ENCODE measurements around the gene SLC2A9. TPM values are rescaled to one million over a fixed set of nuclear protein-coding genes. Genes with fewer than 3 reads are reported as not detected.

The SLC2A9 gene
- total RNA-seq, 1 donor from 2014 or later = 4.8 TPM

- Mint-ChIP-seq H3K27me3 (ENCODE audit: low read depth) (peaks cover 35% of the 10 kb centered on the region), H3K36me3 (no peaks in the 10 kb centered on the region)
- no peak for TF ChIP-seq CTCF (IDR thresholded peaks at IDR 0.05; ENCODE audit: unreplicated experiment)
Measured at GRCh38 chr4:9899306-9900055, 121.8 kb downstream of the SLC2A9 start.

GRCh38 chr4:9898596-9899305 lies 122.5 kb downstream of the SLC2A9 start:
- Mint-ChIP-seq H3K27ac (no peak overlapping the region), H3K27me3 (ENCODE audit: low read depth) (peaks cover 40% of the 10 kb centered on the region), H3K4me1 (peaks cover 2% of the 10 kb centered on the region), H3K36me3 (no peaks in the 10 kb centered on the region), H3K9me3 (no peaks in the 10 kb centered on the region), H3K4me3 (no peak overlapping the region)
- TF ChIP-seq CTCF (IDR thresholded peaks at IDR 0.05; ENCODE audit: unreplicated experiment) = no peak
- DNase-seq (ENCODE audit: low spot score in 2 of 2, unreplicated experiment in 2 of 2) = peak in 1 of 2 experiments; percentile 41

More at GRCh38 chr4:9899306-9900055, 121.8 kb downstream of the SLC2A9 start:
- Mint-ChIP-seq H3K4me1 (peaks cover 2% of the 10 kb centered on the region), H3K9me3 (no peaks in the 10 kb centered on the region), H3K4me3 (no peak overlapping the region), H3K27ac (no peak overlapping the region)
- no peak for DNase-seq (ENCODE audit: low spot score in 2 of 2, unreplicated experiment in 2 of 2)

GRCh38 chr4:9895333-9895705 lies 126.0 kb downstream of the SLC2A9 start:
- H3K4me1 Mint-ChIP-seq = peaks cover 2% of the 10 kb centered on the region
- no peaks in the 10 kb centered on the region for H3K36me3 Mint-ChIP-seq
- H3K9me3 Mint-ChIP-seq = no peaks in the 10 kb centered on the region
- no peak for DNase-seq (ENCODE audit: low spot score in 2 of 2, unreplicated experiment in 2 of 2)
- H3K4me3 Mint-ChIP-seq = no peak overlapping the region
- H3K27me3 Mint-ChIP-seq (ENCODE audit: low read depth) = peaks cover 59% of the 10 kb centered on the region
- H3K27ac Mint-ChIP-seq = no peak overlapping the region
- no peak for TF ChIP-seq CTCF (IDR thresholded peaks at IDR 0.05; ENCODE audit: unreplicated experiment)

- Mint-ChIP-seq H3K27me3 (ENCODE audit: low read depth) (peaks cover 56% of the 10 kb centered on the region), H3K4me3 (no peak overlapping the region), H3K4me1 (peaks cover 2% of the 10 kb centered on the region), H3K9me3 (no peaks in the 10 kb centered on the region), H3K36me3 (no peaks in the 10 kb centered on the region), H3K27ac (no peak overlapping the region)
- no peak for DNase-seq (ENCODE audit: low spot score in 2 of 2, unreplicated experiment in 2 of 2)
- TF ChIP-seq CTCF (IDR thresholded peaks at IDR 0.05; ENCODE audit: unreplicated experiment) = no peak
Measured at GRCh38 chr4:9894644-9895332, 126.5 kb downstream of the SLC2A9 start.

GRCh38 chr4:9893329-9894108 lies 127.8 kb downstream of the SLC2A9 start:
- Mint-ChIP-seq H3K27me3 (ENCODE audit: low read depth) (peaks cover 54% of the 10 kb centered on the region), H3K27ac (no peak overlapping the region), H3K4me3 (no peak overlapping the region), H3K4me1 (no peaks in the 10 kb centered on the region), H3K36me3 (no peaks in the 10 kb centered on the region), H3K9me3 (no peaks in the 10 kb centered on the region)
- no peak for DNase-seq (ENCODE audit: low spot score in 2 of 2, unreplicated experiment in 2 of 2)
- no peak for TF ChIP-seq CTCF (IDR thresholded peaks at IDR 0.05; ENCODE audit: unreplicated experiment)
